Nephron (organoid): ENCODE data around the gene CCDC93.

Experiments used
- H3K27ac Mint-ChIP-seq, 3 experiments: 2 replicates each; pipeline ENCODE4 v1.8.0; 2020; ENCODE audit warnings: mixed read lengths in 3 of 3, mild to moderate bottlenecking in 2 of 3, moderate library complexity in 1 of 3
- H3K27me3 Mint-ChIP-seq: 2 replicates; pipeline ENCODE4 v1.8.0; 2021; ENCODE audit warnings: low read depth, mild to moderate bottlenecking, moderate library complexity, mixed read lengths
- H3K36me3 Mint-ChIP-seq: 2 replicates; pipeline ENCODE4 v1.8.0; 2020; ENCODE audit warnings: low read depth, mixed read lengths
- H3K4me1 Mint-ChIP-seq: 2 replicates; pipeline ENCODE4 v1.8.0; 2020; ENCODE audit warnings: mixed read lengths
- H3K4me3 Mint-ChIP-seq, 3 experiments: 2 replicates each; pipeline ENCODE4 v1.8.0; 2020; ENCODE audit warnings: mild to moderate bottlenecking in 3 of 3, mixed read lengths in 3 of 3, moderate library complexity in 2 of 3
- H3K9me3 Mint-ChIP-seq: 2 replicates; pipeline ENCODE4 v1.8.0; 2020; ENCODE audit warnings: mixed read lengths
- CTCF ChIP-seq, 3 experiments: fragments of 200-600 bp; sonication (generic); IDR thresholded peaks; one replicate each; pipeline ENCODE4 v1.5.0; 2021; ENCODE audit warnings: antibody characterized with exemption in 3 of 3; ENCODE audit not compliant: unreplicated experiment in 3 of 3

Gene CCDC93

GRCh38 chr2:117960231-117960630 lies 53.6 kb downstream of the CCDC93 start:
- no peak overlapping the region for H3K4me3 Mint-ChIP-seq
- peaks cover 44% of the 10 kb centered on the region for H3K36me3 Mint-ChIP-seq

GRCh38 chr2:117958186-117958585 lies 55.7 kb downstream of the CCDC93 start:
- Mint-ChIP-seq H3K9me3 (no peaks in the 10 kb centered on the region), H3K4me1 (peaks cover 6% of the 10 kb centered on the region), H3K27me3 (no peaks in the 10 kb centered on the region), H3K36me3 (peaks cover 54% of the 10 kb centered on the region), H3K27ac (peak overlapping the region in 1 of 3 experiments; percentile 52), H3K4me3 (no peak overlapping the region)
- no peak for TF ChIP-seq CTCF (IDR thresholded peaks at IDR 0.05; ENCODE audit: unreplicated experiment in 3 of 3)

More at GRCh38 chr2:117960231-117960630, 53.6 kb downstream of the CCDC93 start:
- H3K27ac Mint-ChIP-seq = peak overlapping the region; percentile 28 to 54 (median 52)
- H3K4me1 Mint-ChIP-seq = peaks cover 6% of the 10 kb centered on the region
- H3K27me3 Mint-ChIP-seq = no peaks in the 10 kb centered on the region
- H3K9me3 Mint-ChIP-seq = no peaks in the 10 kb centered on the region
- TF ChIP-seq CTCF (IDR thresholded peaks at IDR 0.05; ENCODE audit: unreplicated experiment in 3 of 3) = no peak

- Mint-ChIP-seq H3K36me3 (peaks cover 57% of the 10 kb centered on the region), H3K4me1 (peaks cover 6% of the 10 kb centered on the region), H3K9me3 (no peaks in the 10 kb centered on the region), H3K27ac (peak overlapping the region in 1 of 3 experiments; percentile 52), H3K27me3 (no peaks in the 10 kb centered on the region), H3K4me3 (no peak overlapping the region)
- no peak for TF ChIP-seq CTCF (IDR thresholded peaks at IDR 0.05; ENCODE audit: unreplicated experiment in 3 of 3)
Measured at GRCh38 chr2:117957616-117958015, 56.3 kb downstream of the CCDC93 start.

- Mint-ChIP-seq H3K27ac (peak overlapping the region in 1 of 3 experiments; percentile 54), H3K36me3 (peaks cover 66% of the 10 kb centered on the region), H3K4me1 (peaks cover under 1% of the 10 kb centered on the region), H3K9me3 (no peaks in the 10 kb centered on the region), H3K4me3 (no peak overlapping the region), H3K27me3 (no peaks in the 10 kb centered on the region)
- TF ChIP-seq CTCF (IDR thresholded peaks at IDR 0.05; ENCODE audit: unreplicated experiment in 3 of 3) = no peak
Measured at GRCh38 chr2:117956036-117956796, 57.7 kb downstream of the CCDC93 start.

GRCh38 chr2:117953231-117953630 lies 60.6 kb downstream of the CCDC93 start:
- Mint-ChIP-seq H3K9me3 (no peaks in the 10 kb centered on the region), H3K27ac (no peak overlapping the region), H3K4me3 (no peak overlapping the region), H3K4me1 (no peaks in the 10 kb centered on the region), H3K27me3 (no peaks in the 10 kb centered on the region), H3K36me3 (peaks cover 67% of the 10 kb centered on the region)
- no peak for TF ChIP-seq CTCF (IDR thresholded peaks at IDR 0.05; ENCODE audit: unreplicated experiment in 3 of 3)

GRCh38 chr2:117952701-117953100 lies 61.2 kb downstream of the CCDC93 start:
- no peak overlapping the region for H3K4me3 Mint-ChIP-seq
- TF ChIP-seq CTCF (IDR thresholded peaks at IDR 0.05; ENCODE audit: unreplicated experiment in 3 of 3) = no peak
- H3K36me3 Mint-ChIP-seq = peaks cover 66% of the 10 kb centered on the region
- H3K27ac Mint-ChIP-seq = no peak overlapping the region
- no peaks in the 10 kb centered on the region for H3K27me3 Mint-ChIP-seq
- no peaks in the 10 kb centered on the region for H3K4me1 Mint-ChIP-seq
- H3K9me3 Mint-ChIP-seq = no peaks in the 10 kb centered on the region
